Measurements from ENCODE around the gene PLCB2. TPM values are rescaled to one million over a fixed set of nuclear protein-coding genes. Genes with fewer than 3 reads are reported as not detected.

Gene PLCB2
- total RNA-seq, 2 donors from 2014 or later = 4.4 to 5.3 TPM

GRCh38 chr15:40242601-40243000 lies 65.1 kb downstream of the PLCB2 start:
- Mint-ChIP-seq H3K36me3 (ENCODE audit: low read depth) (no peaks in the 10 kb centered on the region), H3K27ac (no peak overlapping the region), H3K9me3 (no peaks in the 10 kb centered on the region), H3K4me1 (peaks cover 8% of the 10 kb centered on the region), H3K4me3 (no peak overlapping the region), H3K27me3 (ENCODE audit: insufficient read depth) (peaks cover 28% of the 10 kb centered on the region)
- H3K36me3 ChIP-seq (ENCODE audit: control insufficient read depth, insufficient read depth, low read length) = no peaks in the 10 kb centered on the region
- peaks cover 16% of the 10 kb centered on the region for H3K27me3 ChIP-seq (ENCODE audit: control insufficient read depth, insufficient read depth, low read length, poor library complexity, severe bottlenecking)
- peak; percentile 37 for DNase-seq
- no peaks in the 10 kb centered on the region for H3K9me3 ChIP-seq (ENCODE audit: control insufficient read depth, low read length)
- H3K4me1 ChIP-seq (ENCODE audit: control insufficient read depth, insufficient read depth, low read length) = no peaks in the 10 kb centered on the region
- no peak overlapping the region for H3K27ac ChIP-seq (ENCODE audit: low read depth, low read length)
- no peak overlapping the region for H3K9ac ChIP-seq (ENCODE audit: extremely low read depth, low read length, poor library complexity, severe bottlenecking)
- H3K4me3 ChIP-seq (ENCODE audit: low read length) = no peak overlapping the region
- TF ChIP-seq CTCF (conservative IDR thresholded peaks at IDR 0.05) = no peak
- 95 to 97% methylated on average over 3 to 5 of the region's 5 CpGs for WGBS, 2 experiments (ENCODE audit: insufficient coverage in 1 of 2, insufficient read length in 1 of 2)

GRCh38 chr15:40242213-40242599 lies 65.5 kb downstream of the PLCB2 start:
- Mint-ChIP-seq H3K4me1 (peaks cover 8% of the 10 kb centered on the region), H3K27me3 (ENCODE audit: insufficient read depth) (peaks cover 30% of the 10 kb centered on the region), H3K36me3 (ENCODE audit: low read depth) (no peaks in the 10 kb centered on the region), H3K9me3 (no peaks in the 10 kb centered on the region), H3K27ac (no peak overlapping the region), H3K4me3 (no peak overlapping the region)
- no peak overlapping the region for H3K27ac ChIP-seq (ENCODE audit: low read depth, low read length)
- TF ChIP-seq CTCF (conservative IDR thresholded peaks at IDR 0.05) = no peak
- WGBS, 2 experiments (ENCODE audit: insufficient coverage in 1 of 2, insufficient read length in 1 of 2) = 94 to 95% methylated on average over 9 to 10 of the region's 10 CpGs
- peak; percentile 30 for DNase-seq
- peaks cover 16% of the 10 kb centered on the region for H3K27me3 ChIP-seq (ENCODE audit: control insufficient read depth, insufficient read depth, low read length, poor library complexity, severe bottlenecking)
- no peaks in the 10 kb centered on the region for H3K4me1 ChIP-seq (ENCODE audit: control insufficient read depth, insufficient read depth, low read length)
- no peaks in the 10 kb centered on the region for H3K9me3 ChIP-seq (ENCODE audit: control insufficient read depth, low read length)
- no peak overlapping the region for H3K4me3 ChIP-seq (ENCODE audit: low read length)
- no peak overlapping the region for H3K9ac ChIP-seq (ENCODE audit: extremely low read depth, low read length, poor library complexity, severe bottlenecking)
- no peaks in the 10 kb centered on the region for H3K36me3 ChIP-seq (ENCODE audit: control insufficient read depth, insufficient read depth, low read length)

- Mint-ChIP-seq H3K27ac (no peak overlapping the region), H3K4me3 (no peak overlapping the region), H3K36me3 (ENCODE audit: low read depth) (no peaks in the 10 kb centered on the region), H3K27me3 (ENCODE audit: insufficient read depth) (peaks cover 29% of the 10 kb centered on the region), H3K4me1 (peaks cover 8% of the 10 kb centered on the region), H3K9me3 (no peaks in the 10 kb centered on the region)
- no peak overlapping the region for H3K27ac ChIP-seq (ENCODE audit: low read depth, low read length)
- H3K4me3 ChIP-seq (ENCODE audit: low read length) = no peak overlapping the region
- no peaks in the 10 kb centered on the region for H3K9me3 ChIP-seq (ENCODE audit: control insufficient read depth, low read length)
- no peak overlapping the region for H3K9ac ChIP-seq (ENCODE audit: extremely low read depth, low read length, poor library complexity, severe bottlenecking)
- H3K27me3 ChIP-seq (ENCODE audit: control insufficient read depth, insufficient read depth, low read length, poor library complexity, severe bottlenecking) = peaks cover 16% of the 10 kb centered on the region
- H3K4me1 ChIP-seq (ENCODE audit: control insufficient read depth, insufficient read depth, low read length) = no peaks in the 10 kb centered on the region
- DNase-seq = peak; percentile 42
- 90 to 92% methylated on average over 9 to 14 of the region's 14 CpGs for WGBS, 2 experiments (ENCODE audit: insufficient coverage in 1 of 2, insufficient read length in 1 of 2)
- no peaks in the 10 kb centered on the region for H3K36me3 ChIP-seq (ENCODE audit: control insufficient read depth, insufficient read depth, low read length)
- TF ChIP-seq CTCF (conservative IDR thresholded peaks at IDR 0.05) = no peak
Measured at GRCh38 chr15:40241269-40242212, 66.2 kb downstream of the PLCB2 start.
